ENCODE measurements around the gene LDLRAD4.

LDLRAD4 gene

GRCh38 chr18:13626544-13626908 is 408.0 kb downstream of the LDLRAD4 start:
- Histone ChIP-seq H3K4me3 (ENCODE audit: low read length) (no peak overlapping the region), H3K27me3 (ENCODE audit: insufficient read depth, low read length) (no peaks in the 10 kb centered on the region), H3K9me3 (ENCODE audit: insufficient read depth, low read depth, low read length) (no peaks in the 10 kb centered on the region), H3K9ac (ENCODE audit: low read depth, low read length) (no peak overlapping the region), H3K4me1 (ENCODE audit: insufficient read depth, low read length) (no peaks in the 10 kb centered on the region), H3K27ac (ENCODE audit: low read length) (no peak overlapping the region), H3K36me3 (ENCODE audit: insufficient read depth, low read depth, low read length) (no peaks in the 10 kb centered on the region)

- no peaks in the 10 kb centered on the region for H3K4me1 ChIP-seq (ENCODE audit: insufficient read depth, low read length)
- H3K4me3 ChIP-seq (ENCODE audit: low read length), result no peak overlapping the region
- H3K27me3 ChIP-seq (ENCODE audit: insufficient read depth, low read length), result no peaks in the 10 kb centered on the region
- H3K27ac ChIP-seq (ENCODE audit: low read length), result no peak overlapping the region
- no peak overlapping the region for H3K9ac ChIP-seq (ENCODE audit: low read depth, low read length)
- H3K36me3 ChIP-seq (ENCODE audit: insufficient read depth, low read depth, low read length), result no peaks in the 10 kb centered on the region
- H3K9me3 ChIP-seq (ENCODE audit: insufficient read depth, low read depth, low read length), result peaks cover 8% of the 10 kb centered on the region
Measured at GRCh38 chr18:13627639-13628038, 409.1 kb downstream of the LDLRAD4 start.

GRCh38 chr18:13628211-13628610 is 409.7 kb downstream of the LDLRAD4 start:
- H3K27ac ChIP-seq (ENCODE audit: low read length), result no peak overlapping the region
- no peak overlapping the region for H3K9ac ChIP-seq (ENCODE audit: low read depth, low read length)
- no peaks in the 10 kb centered on the region for H3K36me3 ChIP-seq (ENCODE audit: insufficient read depth, low read depth, low read length)

GRCh38 chr18:13629841-13630715 is 411.5 kb downstream of the LDLRAD4 start:
- Histone ChIP-seq H3K27ac (ENCODE audit: low read length) (no peak overlapping the region), H3K4me1 (ENCODE audit: insufficient read depth, low read length) (no peaks in the 10 kb centered on the region), H3K36me3 (ENCODE audit: insufficient read depth, low read depth, low read length) (no peaks in the 10 kb centered on the region), H3K27me3 (ENCODE audit: insufficient read depth, low read length) (no peaks in the 10 kb centered on the region), H3K4me3 (ENCODE audit: low read length) (no peak overlapping the region), H3K9me3 (ENCODE audit: insufficient read depth, low read depth, low read length) (peaks cover 14% of the 10 kb centered on the region), H3K9ac (ENCODE audit: low read depth, low read length) (peak overlapping the region; percentile 19; the same call in 1 of the 2 replicates)

More at GRCh38 chr18:13628211-13628610, 409.7 kb downstream of the LDLRAD4 start:
- no peaks in the 10 kb centered on the region for H3K27me3 ChIP-seq (ENCODE audit: insufficient read depth, low read length)
- no peak overlapping the region for H3K4me3 ChIP-seq (ENCODE audit: low read length)
- H3K9me3 ChIP-seq (ENCODE audit: insufficient read depth, low read depth, low read length), result peaks cover 14% of the 10 kb centered on the region
- H3K4me1 ChIP-seq (ENCODE audit: insufficient read depth, low read length), result no peaks in the 10 kb centered on the region

- Histone ChIP-seq H3K9ac (ENCODE audit: low read depth, low read length) (no peak overlapping the region), H3K27ac (ENCODE audit: low read length) (no peak overlapping the region), H3K4me1 (ENCODE audit: insufficient read depth, low read length) (no peaks in the 10 kb centered on the region), H3K4me3 (ENCODE audit: low read length) (no peak overlapping the region), H3K36me3 (ENCODE audit: insufficient read depth, low read depth, low read length) (no peaks in the 10 kb centered on the region), H3K27me3 (ENCODE audit: insufficient read depth, low read length) (no peaks in the 10 kb centered on the region), H3K9me3 (ENCODE audit: insufficient read depth, low read depth, low read length) (peaks cover 14% of the 10 kb centered on the region)
Measured at GRCh38 chr18:13630716-13631268, 412.2 kb downstream of the LDLRAD4 start.

- Histone ChIP-seq H3K9ac (ENCODE audit: low read depth, low read length) (no peak overlapping the region), H3K27ac (ENCODE audit: low read length) (no peak overlapping the region), H3K9me3 (ENCODE audit: insufficient read depth, low read depth, low read length) (peaks cover 14% of the 10 kb centered on the region), H3K4me3 (ENCODE audit: low read length) (no peak overlapping the region), H3K36me3 (ENCODE audit: insufficient read depth, low read depth, low read length) (no peaks in the 10 kb centered on the region), H3K4me1 (ENCODE audit: insufficient read depth, low read length) (no peaks in the 10 kb centered on the region), H3K27me3 (ENCODE audit: insufficient read depth, low read length) (no peaks in the 10 kb centered on the region)
Measured at GRCh38 chr18:13633700-13634099, 415.1 kb downstream of the LDLRAD4 start.

- Histone ChIP-seq H3K4me1 (ENCODE audit: insufficient read depth, low read length) (no peaks in the 10 kb centered on the region), H3K27ac (ENCODE audit: low read length) (no peak overlapping the region), H3K4me3 (ENCODE audit: low read length) (no peak overlapping the region), H3K36me3 (ENCODE audit: insufficient read depth, low read depth, low read length) (no peaks in the 10 kb centered on the region), H3K27me3 (ENCODE audit: insufficient read depth, low read length) (no peaks in the 10 kb centered on the region), H3K9ac (ENCODE audit: low read depth, low read length) (no peak overlapping the region), H3K9me3 (ENCODE audit: insufficient read depth, low read depth, low read length) (peaks cover 14% of the 10 kb centered on the region)
Measured at GRCh38 chr18:13635046-13635445, 416.5 kb downstream of the LDLRAD4 start.

DNA sequence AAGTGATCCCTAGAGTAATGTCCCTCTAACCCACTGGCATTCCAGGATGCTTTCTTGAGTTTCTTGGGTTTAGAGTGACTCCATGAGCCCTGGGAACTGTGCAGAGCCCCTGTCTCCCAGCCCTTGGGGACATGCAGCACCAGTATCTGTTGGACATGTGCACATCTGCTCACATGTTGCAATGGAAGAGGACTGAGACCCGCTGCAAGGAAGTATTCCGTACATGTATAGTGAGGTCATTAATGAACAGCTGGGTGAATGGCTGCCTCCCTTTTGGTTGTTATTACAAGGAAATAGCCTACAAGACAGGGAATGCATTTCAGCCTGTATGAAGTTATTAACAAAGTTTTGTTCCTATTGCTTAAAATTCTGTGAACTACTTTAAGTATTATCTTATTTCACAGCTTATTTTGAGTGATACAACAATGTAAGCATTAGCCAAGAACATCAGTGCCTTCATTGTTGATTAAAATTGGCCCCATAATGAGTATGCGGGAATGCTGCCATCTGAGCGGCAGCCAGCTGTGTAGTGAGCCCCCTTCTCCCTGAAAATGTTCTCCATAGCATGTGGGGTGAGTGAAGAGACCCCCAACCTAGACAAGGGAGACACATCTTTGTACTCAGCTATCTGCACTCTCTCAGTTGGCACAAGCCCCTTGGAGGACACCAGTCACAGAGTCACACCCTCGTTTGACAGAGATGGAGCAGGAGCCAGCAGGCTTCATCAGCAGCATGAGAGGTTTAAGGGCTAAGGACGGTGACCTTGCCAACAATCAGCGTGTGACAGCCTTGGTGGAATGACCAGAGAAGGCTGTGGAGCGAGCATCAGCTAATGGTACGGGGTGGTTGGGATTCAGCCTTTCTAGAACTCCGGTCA is 420.4 kb downstream of the LDLRAD4 start:
- Histone ChIP-seq H3K4me1 (ENCODE audit: insufficient read depth, low read length) (no peaks in the 10 kb centered on the region), H3K9ac (ENCODE audit: low read depth, low read length) (no peak overlapping the region), H3K27ac (ENCODE audit: low read length) (no peak overlapping the region), H3K36me3 (ENCODE audit: insufficient read depth, low read depth, low read length) (no peaks in the 10 kb centered on the region), H3K27me3 (ENCODE audit: insufficient read depth, low read length) (no peaks in the 10 kb centered on the region), H3K9me3 (ENCODE audit: insufficient read depth, low read depth, low read length) (no peaks in the 10 kb centered on the region; the same call in 1 of the 2 replicates), H3K4me3 (ENCODE audit: low read length) (no peak overlapping the region)

- H3K36me3 ChIP-seq (ENCODE audit: insufficient read depth, low read depth, low read length), result no peaks in the 10 kb centered on the region
- no peaks in the 10 kb centered on the region for H3K4me1 ChIP-seq (ENCODE audit: insufficient read depth, low read length)
- H3K27ac ChIP-seq (ENCODE audit: low read length), result no peak overlapping the region
- no peaks in the 10 kb centered on the region; the same call in 1 of the 2 replicates for H3K9me3 ChIP-seq (ENCODE audit: insufficient read depth, low read depth, low read length)
- no peak overlapping the region for H3K4me3 ChIP-seq (ENCODE audit: low read length)
- H3K9ac ChIP-seq (ENCODE audit: low read depth, low read length), result no peak overlapping the region
- H3K27me3 ChIP-seq (ENCODE audit: insufficient read depth, low read length), result no peaks in the 10 kb centered on the region
Measured at GRCh38 chr18:13640266-13640860, 421.8 kb downstream of the LDLRAD4 start.

DNA sequence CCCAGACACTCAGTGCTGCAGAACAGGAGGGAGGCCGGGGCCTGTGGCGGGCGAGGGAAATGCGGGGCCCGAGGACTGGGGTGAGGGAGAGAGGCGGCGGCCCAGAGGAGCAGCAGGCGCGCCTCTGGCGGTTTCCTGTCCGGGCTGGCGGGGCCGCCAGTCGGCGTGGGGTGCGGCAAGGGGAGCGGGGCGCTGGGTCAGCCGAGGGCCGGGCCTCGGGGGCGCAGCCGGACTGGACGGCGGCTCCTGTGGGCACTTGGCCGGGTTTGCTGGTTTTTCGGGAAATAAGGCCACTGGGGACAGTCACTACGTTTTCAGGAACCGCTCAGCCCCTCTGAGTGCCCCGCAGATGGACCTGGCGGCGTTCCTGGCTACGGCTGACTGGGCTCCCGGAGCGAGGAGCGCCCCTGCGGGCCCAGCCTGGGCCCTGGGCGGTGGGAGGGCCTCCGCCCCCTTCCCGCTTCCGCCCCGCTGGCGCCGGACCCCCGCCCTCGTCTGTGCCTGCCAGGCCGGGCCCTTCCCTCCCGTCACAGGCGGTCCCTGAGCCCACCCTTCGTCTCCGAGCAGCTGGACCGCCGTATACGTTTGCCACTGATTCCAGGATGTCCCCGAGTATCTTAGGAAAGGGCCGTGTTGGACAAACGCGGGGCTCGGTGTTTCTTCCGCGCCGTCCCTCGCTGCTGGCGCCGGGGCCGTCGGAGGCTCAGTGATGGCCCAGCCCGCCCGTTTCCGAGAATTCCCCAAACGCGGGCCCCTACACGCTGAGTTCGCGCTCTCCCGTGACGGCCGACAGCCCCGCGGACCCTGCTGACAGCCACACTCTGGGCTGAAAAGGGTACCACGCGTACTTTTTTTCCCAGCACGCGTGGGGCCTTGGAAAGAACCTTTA is 423.2 kb downstream of the LDLRAD4 start:
- Histone ChIP-seq H3K4me3 (ENCODE audit: low read length) (no peak overlapping the region), H3K27me3 (ENCODE audit: insufficient read depth, low read length) (no peaks in the 10 kb centered on the region), H3K27ac (ENCODE audit: low read length) (no peak overlapping the region), H3K9me3 (ENCODE audit: insufficient read depth, low read depth, low read length) (no peaks in the 10 kb centered on the region; the same call in 1 of the 2 replicates), H3K4me1 (ENCODE audit: insufficient read depth, low read length) (no peaks in the 10 kb centered on the region), H3K9ac (ENCODE audit: low read depth, low read length) (no peak overlapping the region), H3K36me3 (ENCODE audit: insufficient read depth, low read depth, low read length) (no peaks in the 10 kb centered on the region)

All from iPS-20b (cell line).